HCT116 (cell line): ENCODE data around the gene MOB3C.

Experiments
- EZH2 ChIP-seq: fragments of 200-600 bp; sonication (generic); IDR thresholded peaks from 2 replicates; pipeline ENCODE4 v1.6.1; 2017; ENCODE audit warnings: antibody characterized with exemption, mixed run types
- YY1 ChIP-seq: IDR thresholded peaks from 2 replicates; pipeline ENCODE4 v1.6.1; 2011; ENCODE audit warnings: low read length, low read depth, moderate library complexity, mild to moderate bottlenecking; ENCODE audit not compliant: insufficient replicate concordance; ENCODE audit errors: extremely low read depth
- ZNF274 ChIP-seq: fragments of 200-500 bp; sonication (Bioruptor generic); IDR thresholded peaks from 2 replicates; pipeline ENCODE4 v1.6.1; 2014; ENCODE audit warnings: mild to moderate bottlenecking, low read depth, low read length, inconsistent platforms
- TF ChIP-seq, protein P1 (sequence below), 3 experiments: fragments of 200-600 bp in 1 of 3; sonication (generic) in 1 of 3; IDR thresholded peaks in 2 of 3; conservative IDR thresholded peaks in 1 of 3; 2 replicates each; pipeline ENCODE4 v1.5.1; 2012 to 2017; ENCODE audit warnings: low read depth in 2 of 3, low read length in 2 of 3, antibody characterized with exemption in 1 of 3, borderline replicate concordance in 1 of 3, control low read depth in 1 of 3, mild to moderate bottlenecking in 1 of 3, mixed read lengths in 1 of 3, mixed run types in 1 of 3, moderate library complexity in 1 of 3; ENCODE audit not compliant: insufficient read depth in 1 of 3

GRCh38 chr1:46599059-46599970 lies 17.3 kb downstream of the MOB3C start:
- TF ChIP-seq EZH2: no peak
- TF ChIP-seq, protein P1, sequence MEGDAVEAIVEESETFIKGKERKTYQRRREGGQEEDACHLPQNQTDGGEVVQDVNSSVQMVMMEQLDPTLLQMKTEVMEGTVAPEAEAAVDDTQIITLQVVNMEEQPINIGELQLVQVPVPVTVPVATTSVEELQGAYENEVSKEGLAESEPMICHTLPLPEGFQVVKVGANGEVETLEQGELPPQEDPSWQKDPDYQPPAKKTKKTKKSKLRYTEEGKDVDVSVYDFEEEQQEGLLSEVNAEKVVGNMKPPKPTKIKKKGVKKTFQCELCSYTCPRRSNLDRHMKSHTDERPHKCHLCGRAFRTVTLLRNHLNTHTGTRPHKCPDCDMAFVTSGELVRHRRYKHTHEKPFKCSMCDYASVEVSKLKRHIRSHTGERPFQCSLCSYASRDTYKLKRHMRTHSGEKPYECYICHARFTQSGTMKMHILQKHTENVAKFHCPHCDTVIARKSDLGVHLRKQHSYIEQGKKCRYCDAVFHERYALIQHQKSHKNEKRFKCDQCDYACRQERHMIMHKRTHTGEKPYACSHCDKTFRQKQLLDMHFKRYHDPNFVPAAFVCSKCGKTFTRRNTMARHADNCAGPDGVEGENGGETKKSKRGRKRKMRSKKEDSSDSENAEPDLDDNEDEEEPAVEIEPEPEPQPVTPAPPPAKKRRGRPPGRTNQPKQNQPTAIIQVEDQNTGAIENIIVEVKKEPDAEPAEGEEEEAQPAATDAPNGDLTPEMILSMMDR (IDR thresholded peaks at IDR 0.05 in 2 of 3, conservative IDR thresholded peaks at IDR 0.05 in 1 of 3; ENCODE audit: borderline replicate concordance in 1 of 3, insufficient read depth in 1 of 3, low read depth in 2 of 3, low read length in 2 of 3): no peak
- no peak for TF ChIP-seq YY1
- no peak for TF ChIP-seq ZNF274
